H1 (cell line): Measurements from ENCODE around the gene S100A8. TPM values are rescaled to one million over a fixed set of nuclear protein-coding genes. Genes with fewer than 3 reads are reported as not detected.

Source experiments
- BCL11A ChIP-seq, 2 experiments: IDR thresholded peaks; one replicate each; pipeline ENCODE4 v1.6.1; 2011; ENCODE audit warnings: low read depth in 2 of 2, low read length in 2 of 2, mild to moderate bottlenecking in 2 of 2
- CBX8 ChIP-seq: fragments of 300-800, 300-1000 bp; sonication (generic); IDR thresholded peaks from 2 replicates; pipeline ENCODE4 v1.7.1; 2016; ENCODE audit warnings: low read depth, low read length, borderline replicate concordance
- RNF2 ChIP-seq: fragments of 200-900, 300-1000 bp; sonication (generic); IDR thresholded peaks from 2 replicates; pipeline ENCODE4 v1.7.1; 2016; ENCODE audit warnings: borderline replicate concordance, low read depth, mild to moderate bottlenecking, antibody characterized with exemption, low read length; ENCODE audit not compliant: poor library complexity, severe bottlenecking; ENCODE audit errors: missing control alignments
- polyA plus RNA-seq, 7 experiments: library from polyadenylated mRNA; depleted of rRNA in 3 of 7; stranded (reverse) in 5 of 7; unstranded in 2 of 7; fragments of >200 nt in 5 of 7; fragments of 200-250 nt in 2 of 7; gene quantifications; 1 replicate in 5 of 7; 2 replicates in 1 of 7; 4 replicates in 1 of 7; pipeline versions ENCODE4 v1.2.1 to v1.2.3, GENCODE V29; 2011 to 2013; ENCODE audit warnings: missing spikeins in 2 of 7, mixed read lengths in 2 of 7
- total RNA-seq: library from RNA; stranded (reverse); fragmentation: NEBNext Ultra II Directional; extraction: Animal tissue kit (Norgen Biotek cat#: 25700); gene quantifications from 2 replicates; pipeline ENCODE4 v1.2.1, GENCODE V29; 2021

Gene S100A8
- total and polyA plus RNA-seq, 2 of the 8 experiments (the other 6 are each of a cell fraction or from before 2014, with no cell fraction given), result not detected

- TF ChIP-seq BCL11A (IDR thresholded peaks at IDR 0.05; ENCODE audit: low read depth in 2 of 2, low read length in 2 of 2) (no peak), RNF2 (no peak), CBX8 (no peak)
Observed at GRCh38 chr1:153401461-153401860, 10.6 kb upstream of the S100A8 start (continued).
